Activated T-cell treated with anti-CD3 and anti-CD28 coated beads, Interleukin-2, amount 50 U/mL, for 24 hours (primary cell): ENCODE data around the gene NAALADL2.

ENCODE experiments used
- DNase-seq: peaks from one replicate; pipeline ENCODE4 v3.0.0-alpha.2; 2020
- H3K27ac Mint-ChIP-seq: 2 replicates; pipeline ENCODE4 v1.8.0; 2020; ENCODE audit warnings: mild to moderate bottlenecking, mixed read lengths
- H3K27me3 Mint-ChIP-seq: 2 replicates; pipeline ENCODE4 v1.8.0; 2020; ENCODE audit warnings: mixed read lengths
- H3K36me3 Mint-ChIP-seq: 2 replicates; pipeline ENCODE4 v1.8.0; 2020; ENCODE audit warnings: low read depth, mixed read lengths
- H3K4me1 Mint-ChIP-seq: 2 replicates; pipeline ENCODE4 v1.8.0; 2020; ENCODE audit warnings: low read depth, mixed read lengths
- H3K4me3 Mint-ChIP-seq: 2 replicates; pipeline ENCODE4 v1.8.0; 2020; ENCODE audit warnings: mild to moderate bottlenecking, moderate library complexity, mixed read lengths
- H3K9me3 Mint-ChIP-seq: 2 replicates; pipeline ENCODE4 v1.8.0; 2020; ENCODE audit warnings: mixed read lengths

NAALADL2 gene

GRCh38 chr3:174859114-174859735 is at the start of gene NAALADL2:
Gene NAALADL2, plus strand, starts transcription at chr3:174859334.
- no peaks in the 10 kb centered on the region for H3K27me3 Mint-ChIP-seq
- no peaks in the 10 kb centered on the region for H3K4me1 Mint-ChIP-seq
- DNase-seq: no peak
- no peak within 1 kb of the TSS for H3K4me3 Mint-ChIP-seq
- H3K9me3 Mint-ChIP-seq: peaks cover 2% of the 10 kb centered on the region
- H3K27ac Mint-ChIP-seq: no peak within 1 kb of the TSS
- H3K36me3 Mint-ChIP-seq: no peaks in the 10 kb centered on the region

- no peaks in the 10 kb centered on the region for H3K4me1 Mint-ChIP-seq
- peaks cover 8% of the 10 kb centered on the region for H3K9me3 Mint-ChIP-seq
- H3K36me3 Mint-ChIP-seq: no peaks in the 10 kb centered on the region
- no peak overlapping the region for H3K27ac Mint-ChIP-seq
- no peaks in the 10 kb centered on the region for H3K27me3 Mint-ChIP-seq
- H3K4me3 Mint-ChIP-seq: no peak overlapping the region
- no peak for DNase-seq
Measured at GRCh38 chr3:174810254-174810653, 48.9 kb upstream of the NAALADL2 start.

GRCh38 chr3:174812172-174812862 is 46.8 kb upstream of the NAALADL2 start:
- H3K27ac Mint-ChIP-seq: no peak overlapping the region
- H3K9me3 Mint-ChIP-seq: peaks cover 8% of the 10 kb centered on the region
- H3K4me3 Mint-ChIP-seq: no peak overlapping the region
- H3K36me3 Mint-ChIP-seq: no peaks in the 10 kb centered on the region
- H3K4me1 Mint-ChIP-seq: no peaks in the 10 kb centered on the region
- no peak for DNase-seq
- no peaks in the 10 kb centered on the region for H3K27me3 Mint-ChIP-seq

- no peak overlapping the region for H3K4me3 Mint-ChIP-seq
- no peaks in the 10 kb centered on the region for H3K27me3 Mint-ChIP-seq
- H3K4me1 Mint-ChIP-seq: no peaks in the 10 kb centered on the region
- H3K36me3 Mint-ChIP-seq: no peaks in the 10 kb centered on the region
- DNase-seq: no peak
- H3K9me3 Mint-ChIP-seq: peaks cover 2% of the 10 kb centered on the region
- H3K27ac Mint-ChIP-seq: no peak overlapping the region
Measured at GRCh38 chr3:174815750-174816149, 43.4 kb upstream of the NAALADL2 start.

GRCh38 chr3:174820885-174821284 is 38.2 kb upstream of the NAALADL2 start:
- no peak for DNase-seq
- Mint-ChIP-seq H3K36me3 (no peaks in the 10 kb centered on the region), H3K4me3 (no peak overlapping the region), H3K27ac (no peak overlapping the region), H3K9me3 (peaks cover 2% of the 10 kb centered on the region), H3K27me3 (no peaks in the 10 kb centered on the region), H3K4me1 (no peaks in the 10 kb centered on the region)

- DNase-seq: no peak
- Mint-ChIP-seq H3K9me3 (peaks cover 5% of the 10 kb centered on the region), H3K36me3 (no peaks in the 10 kb centered on the region), H3K27ac (no peak overlapping the region), H3K4me1 (no peaks in the 10 kb centered on the region), H3K4me3 (no peak overlapping the region), H3K27me3 (no peaks in the 10 kb centered on the region)
Measured at GRCh38 chr3:174821477-174821876, 37.7 kb upstream of the NAALADL2 start.

GRCh38 chr3:174822320-174822719 is 36.8 kb upstream of the NAALADL2 start:
- H3K4me1 Mint-ChIP-seq: no peaks in the 10 kb centered on the region
- H3K36me3 Mint-ChIP-seq: no peaks in the 10 kb centered on the region
- H3K27me3 Mint-ChIP-seq: no peaks in the 10 kb centered on the region
- no peak overlapping the region for H3K4me3 Mint-ChIP-seq
- H3K27ac Mint-ChIP-seq: no peak overlapping the region
- no peak for DNase-seq
- peaks cover 7% of the 10 kb centered on the region for H3K9me3 Mint-ChIP-seq

- DNase-seq: no peak
- peaks cover 7% of the 10 kb centered on the region for H3K9me3 Mint-ChIP-seq
- H3K4me3 Mint-ChIP-seq: no peak overlapping the region
- no peaks in the 10 kb centered on the region for H3K27me3 Mint-ChIP-seq
- H3K4me1 Mint-ChIP-seq: no peaks in the 10 kb centered on the region
- H3K27ac Mint-ChIP-seq: no peak overlapping the region
- no peaks in the 10 kb centered on the region for H3K36me3 Mint-ChIP-seq
Measured at GRCh38 chr3:174826069-174826468, 33.1 kb upstream of the NAALADL2 start.

- Mint-ChIP-seq H3K27ac (no peak overlapping the region), H3K4me3 (no peak overlapping the region), H3K36me3 (no peaks in the 10 kb centered on the region), H3K9me3 (peaks cover 8% of the 10 kb centered on the region), H3K27me3 (no peaks in the 10 kb centered on the region), H3K4me1 (no peaks in the 10 kb centered on the region)
- no peak for DNase-seq
Measured at GRCh38 chr3:174844746-174845145, 14.4 kb upstream of the NAALADL2 start.

- Mint-ChIP-seq H3K36me3 (no peaks in the 10 kb centered on the region), H3K4me1 (no peaks in the 10 kb centered on the region), H3K9me3 (peaks cover 11% of the 10 kb centered on the region), H3K27ac (no peak overlapping the region), H3K4me3 (no peak overlapping the region), H3K27me3 (no peaks in the 10 kb centered on the region)
- no peak for DNase-seq
Measured at GRCh38 chr3:174846055-174846454, 13.1 kb upstream of the NAALADL2 start.

GRCh38 chr3:174854987-174855386 is 4.1 kb upstream of the NAALADL2 start:
- Mint-ChIP-seq H3K27me3 (no peaks in the 10 kb centered on the region), H3K4me3 (no peak overlapping the region), H3K9me3 (peaks cover 9% of the 10 kb centered on the region), H3K4me1 (no peaks in the 10 kb centered on the region), H3K27ac (no peak overlapping the region), H3K36me3 (no peaks in the 10 kb centered on the region)
- no peak for DNase-seq

GRCh38 chr3:174857301-174857700 is 1.8 kb upstream of the NAALADL2 start:
- Mint-ChIP-seq H3K4me3 (no peak overlapping the region), H3K36me3 (no peaks in the 10 kb centered on the region), H3K27me3 (no peaks in the 10 kb centered on the region), H3K27ac (no peak overlapping the region), H3K4me1 (no peaks in the 10 kb centered on the region), H3K9me3 (peaks cover 7% of the 10 kb centered on the region)
- no peak for DNase-seq

GRCh38 chr3:174858353-174858752 is 781 bp upstream of the NAALADL2 start:
- DNase-seq: no peak
- H3K36me3 Mint-ChIP-seq: no peaks in the 10 kb centered on the region
- H3K9me3 Mint-ChIP-seq: peaks cover 2% of the 10 kb centered on the region
- no peak overlapping the region for H3K27ac Mint-ChIP-seq
- no peaks in the 10 kb centered on the region for H3K4me1 Mint-ChIP-seq
- H3K4me3 Mint-ChIP-seq: no peak overlapping the region
- no peaks in the 10 kb centered on the region for H3K27me3 Mint-ChIP-seq

- peaks cover 2% of the 10 kb centered on the region for H3K9me3 Mint-ChIP-seq
- H3K27ac Mint-ChIP-seq: no peak overlapping the region
- no peak for DNase-seq
- H3K4me1 Mint-ChIP-seq: no peaks in the 10 kb centered on the region
- H3K27me3 Mint-ChIP-seq: no peaks in the 10 kb centered on the region
- H3K36me3 Mint-ChIP-seq: no peaks in the 10 kb centered on the region
- no peak overlapping the region for H3K4me3 Mint-ChIP-seq
Measured at GRCh38 chr3:174859756-174860155, 622 bp downstream of the NAALADL2 start.

GRCh38 chr3:174862101-174862500 is 3.0 kb downstream of the NAALADL2 start:
- Mint-ChIP-seq H3K27ac (no peak overlapping the region), H3K36me3 (no peaks in the 10 kb centered on the region), H3K4me1 (no peaks in the 10 kb centered on the region), H3K4me3 (no peak overlapping the region), H3K9me3 (peaks cover 2% of the 10 kb centered on the region), H3K27me3 (no peaks in the 10 kb centered on the region)
- DNase-seq: no peak
